NCI-H1048 (cell line): ENCODE measurements around the gene MEFV.
"Not testable (repeated sequence)": the region's sequence is repeated elsewhere in the genome, so short reads cannot be mapped to it uniquely, and the experiment has no call there.

Experiments
- DNase-seq: peaks from one replicate; lab custom pipeline; 2025; lab: John Stamatoyannopoulos, UW

Gene MEFV, protein sequence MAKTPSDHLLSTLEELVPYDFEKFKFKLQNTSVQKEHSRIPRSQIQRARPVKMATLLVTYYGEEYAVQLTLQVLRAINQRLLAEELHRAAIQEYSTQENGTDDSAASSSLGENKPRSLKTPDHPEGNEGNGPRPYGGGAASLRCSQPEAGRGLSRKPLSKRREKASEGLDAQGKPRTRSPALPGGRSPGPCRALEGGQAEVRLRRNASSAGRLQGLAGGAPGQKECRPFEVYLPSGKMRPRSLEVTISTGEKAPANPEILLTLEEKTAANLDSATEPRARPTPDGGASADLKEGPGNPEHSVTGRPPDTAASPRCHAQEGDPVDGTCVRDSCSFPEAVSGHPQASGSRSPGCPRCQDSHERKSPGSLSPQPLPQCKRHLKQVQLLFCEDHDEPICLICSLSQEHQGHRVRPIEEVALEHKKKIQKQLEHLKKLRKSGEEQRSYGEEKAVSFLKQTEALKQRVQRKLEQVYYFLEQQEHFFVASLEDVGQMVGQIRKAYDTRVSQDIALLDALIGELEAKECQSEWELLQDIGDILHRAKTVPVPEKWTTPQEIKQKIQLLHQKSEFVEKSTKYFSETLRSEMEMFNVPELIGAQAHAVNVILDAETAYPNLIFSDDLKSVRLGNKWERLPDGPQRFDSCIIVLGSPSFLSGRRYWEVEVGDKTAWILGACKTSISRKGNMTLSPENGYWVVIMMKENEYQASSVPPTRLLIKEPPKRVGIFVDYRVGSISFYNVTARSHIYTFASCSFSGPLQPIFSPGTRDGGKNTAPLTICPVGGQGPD

DNA sequence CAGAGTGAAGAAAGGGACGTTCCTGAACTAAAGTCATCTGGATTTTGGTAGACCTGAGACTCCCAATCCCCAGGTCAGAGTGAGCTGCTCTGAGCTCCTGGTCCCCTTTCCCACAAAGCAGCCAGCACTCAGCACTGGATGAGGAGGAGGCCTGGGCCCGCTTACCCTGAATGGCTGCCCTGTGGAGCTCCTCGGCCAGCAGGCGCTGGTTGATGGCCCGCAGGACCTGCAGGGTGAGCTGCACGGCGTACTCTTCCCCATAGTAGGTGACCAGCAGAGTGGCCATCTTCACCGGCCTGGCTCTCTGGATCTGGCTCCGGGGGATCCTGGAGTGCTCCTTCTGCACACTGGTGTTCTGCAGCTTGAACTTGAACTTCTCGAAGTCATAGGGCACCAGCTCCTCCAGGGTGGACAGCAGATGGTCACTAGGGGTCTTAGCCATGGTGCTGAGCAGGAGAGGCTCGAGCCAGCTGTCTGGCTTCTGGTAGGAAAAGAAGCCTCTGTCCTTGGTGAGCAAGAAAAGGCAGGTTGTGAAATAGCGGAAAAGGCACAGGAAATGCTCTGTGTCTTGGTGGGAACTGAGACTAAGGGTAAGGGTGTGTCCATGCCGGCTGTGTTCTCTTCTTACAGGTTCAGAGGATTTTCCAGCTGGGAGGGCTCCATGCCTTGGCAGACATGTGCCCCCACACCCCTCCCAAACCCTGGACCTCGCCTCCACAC is at the start of gene MEFV:
TSS of gene MEFV (minus strand) at position 488 of the 720 bp plus-strand sequence. CDS start at position 442, 46 bp downstream.
- DNase-seq, result no peak

DNA sequence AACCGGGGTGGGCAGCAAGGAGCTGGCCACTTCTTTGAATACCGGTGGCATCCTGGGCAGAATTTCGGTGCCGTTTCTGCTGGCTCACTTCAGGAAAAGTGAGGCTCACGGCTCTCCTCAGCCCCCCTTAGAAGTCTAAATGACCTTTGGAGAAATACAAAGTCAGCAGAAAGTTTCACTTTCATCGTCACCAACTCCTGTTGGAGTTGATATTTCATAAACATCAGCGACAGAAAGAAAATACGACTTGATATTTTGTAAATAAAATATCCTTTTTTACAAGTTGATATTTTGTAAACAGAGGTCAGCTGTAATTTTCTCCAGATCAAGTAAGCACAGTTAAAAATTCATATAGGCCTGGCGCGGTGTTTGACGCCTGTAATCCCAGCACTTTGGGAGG is 49.6 kb upstream of the MEFV start:
- DNase-seq, result no peak

DNA sequence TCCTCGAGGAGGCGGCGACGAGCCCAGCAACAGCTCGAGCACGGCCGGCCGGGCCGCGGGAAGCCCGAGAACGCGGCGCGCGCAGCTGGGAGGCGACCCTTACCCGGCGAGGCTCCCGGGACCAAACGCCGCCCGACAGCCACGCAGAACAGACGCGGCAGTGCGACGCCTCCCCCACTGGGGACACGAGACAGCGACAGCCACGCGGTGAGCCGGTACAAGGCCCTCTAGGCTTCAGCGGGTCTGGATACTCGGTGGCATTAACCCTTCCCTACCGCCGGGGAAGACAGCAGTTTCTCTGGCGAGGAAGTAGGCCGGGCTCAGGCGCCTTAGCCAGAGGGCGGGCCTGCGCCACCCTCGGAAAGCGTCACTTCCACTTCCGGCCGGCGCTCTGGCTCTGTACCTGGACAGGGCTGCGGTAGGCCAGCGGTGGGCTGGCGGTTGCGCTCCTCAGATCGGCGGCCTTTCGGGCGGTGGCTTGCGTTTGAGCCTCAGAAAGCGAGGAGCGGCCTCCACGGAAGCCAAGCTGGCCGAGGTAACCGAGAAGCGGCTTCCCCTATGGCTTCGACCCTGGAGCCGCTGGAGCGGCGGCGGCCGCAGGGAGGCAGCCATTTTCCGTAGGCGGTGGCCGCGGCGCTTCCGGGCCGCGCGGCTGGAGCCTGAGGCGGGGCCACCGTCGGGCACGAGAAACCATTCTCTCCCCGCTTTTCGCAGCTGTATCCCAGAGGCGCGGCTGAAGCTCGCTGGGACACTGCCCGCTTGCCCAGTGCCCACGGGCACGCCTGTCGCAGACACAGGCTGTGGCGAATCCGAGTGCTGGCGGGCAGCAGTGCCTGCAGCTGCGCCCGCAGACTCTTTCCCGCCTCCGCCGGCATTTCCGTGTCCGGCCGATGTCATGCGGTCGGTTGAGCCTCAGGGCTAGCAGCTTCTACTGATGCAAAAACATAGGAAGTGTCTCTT is 49.0 kb upstream of the MEFV start, which contains the start of the genes TIGD7 and ZNF75A:
TSS of gene TIGD7 (minus strand) at position 322 of the 960 bp plus-strand sequence. CDS start 4,816 bp downstream, outside the sequence.
TSS of gene ZNF75A (plus strand) at position 389 of the 960 bp plus-strand sequence. CDS start 2,932 bp downstream, outside the sequence.
- DNase-seq, result no peak

GRCh38 chr16:3304370-3304769 is 47.9 kb upstream of the MEFV start:
- no peak for DNase-seq

- DNase-seq, result no peak
Measured at GRCh38 chr16:3295783-3296182, 39.4 kb upstream of the MEFV start.

- DNase-seq, result no peak
Measured at GRCh38 chr16:3295209-3295608, 38.8 kb upstream of the MEFV start.

GRCh38 chr16:3292604-3293003 is 36.2 kb upstream of the MEFV start:
- no peak for DNase-seq

DNA sequence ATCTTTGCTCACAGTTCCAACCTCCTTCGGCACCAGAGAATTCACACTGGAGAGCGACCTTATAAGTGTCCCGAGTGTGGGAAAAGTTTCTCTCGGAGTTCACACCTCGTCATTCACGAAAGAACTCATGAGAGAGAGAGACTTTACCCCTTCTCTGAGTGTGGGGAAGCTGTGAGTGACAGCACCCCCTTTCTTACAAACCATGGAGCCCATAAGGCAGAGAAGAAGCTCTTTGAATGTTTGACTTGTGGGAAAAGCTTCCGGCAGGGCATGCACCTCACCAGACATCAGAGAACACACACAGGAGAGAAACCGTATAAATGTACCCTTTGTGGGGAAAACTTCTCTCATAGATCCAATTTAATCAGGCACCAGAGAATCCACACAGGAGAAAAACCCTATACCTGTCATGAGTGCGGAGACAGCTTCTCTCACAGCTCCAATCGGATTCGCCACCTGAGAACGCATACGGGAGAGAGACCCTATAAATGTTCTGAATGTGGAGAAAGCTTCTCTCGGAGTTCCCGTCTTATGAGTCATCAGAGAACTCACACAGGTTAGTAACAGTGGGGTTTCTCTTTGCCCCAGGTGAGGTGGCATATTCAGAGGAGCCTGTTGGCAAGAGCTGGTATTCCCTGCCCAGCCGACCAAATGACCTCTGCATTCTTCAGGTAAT is 33.7 kb upstream of the MEFV start:
- no peak for DNase-seq

- no peak for DNase-seq
Measured at GRCh38 chr16:3285131-3285530, 28.7 kb upstream of the MEFV start.

- DNase-seq, result no peak
Measured at GRCh38 chr16:3283543-3284447, 27.4 kb upstream of the MEFV start.

- peak; percentile 82 for DNase-seq
Measured at GRCh38 chr16:3282730-3283542, 26.5 kb upstream of the MEFV start, which contains the start of gene ZNF263. ZNF263 (plus strand) TSS chr16:3283491; CDS start chr16:3283819, 328 bp downstream.

GRCh38 chr16:3282103-3282729 is 25.8 kb upstream of the MEFV start:
- DNase-seq, result no peak

GRCh38 chr16:3281222-3281820 is 24.9 kb upstream of the MEFV start:
- DNase-seq, result no peak

DNA sequence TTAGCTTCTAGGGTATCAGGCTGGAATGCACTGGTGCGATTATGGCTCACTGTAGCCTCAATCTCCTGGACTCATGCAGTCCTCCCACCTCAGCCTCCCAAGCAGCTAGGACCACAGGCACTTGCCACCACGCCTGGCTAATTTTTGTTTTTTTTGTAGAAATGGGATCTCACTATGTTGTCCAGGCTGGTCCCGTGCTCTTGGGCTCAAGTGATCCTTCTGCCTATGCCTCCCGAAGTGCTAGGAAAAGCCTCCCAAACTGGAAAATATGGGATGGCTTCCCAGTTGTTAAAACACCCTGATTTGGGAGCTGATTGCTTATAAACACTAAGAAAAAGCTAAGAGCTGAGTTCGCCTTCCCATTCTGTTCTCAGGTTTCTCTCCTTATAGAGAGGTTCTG is 20.2 kb upstream of the MEFV start:
- no peak for DNase-seq

DNA sequence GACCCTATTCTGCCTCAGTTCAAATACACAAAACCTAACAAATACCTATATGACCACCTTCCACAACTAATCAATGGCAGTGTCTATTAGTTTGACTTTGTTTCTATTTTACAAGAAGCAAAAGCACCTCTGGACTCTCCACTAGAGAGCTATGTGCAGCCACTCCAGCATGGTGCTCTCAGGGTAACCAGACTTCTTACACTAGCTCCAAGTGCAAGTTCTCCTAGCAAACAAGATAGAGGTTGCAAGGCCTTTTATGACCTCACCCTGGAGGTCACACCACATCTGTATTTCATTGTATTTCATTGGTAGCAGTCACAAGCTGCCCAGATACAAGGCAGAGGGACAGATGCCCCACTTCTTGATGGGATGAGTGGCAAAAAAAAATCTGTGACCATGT is 18.5 kb upstream of the MEFV start:
- no peak for DNase-seq

DNA sequence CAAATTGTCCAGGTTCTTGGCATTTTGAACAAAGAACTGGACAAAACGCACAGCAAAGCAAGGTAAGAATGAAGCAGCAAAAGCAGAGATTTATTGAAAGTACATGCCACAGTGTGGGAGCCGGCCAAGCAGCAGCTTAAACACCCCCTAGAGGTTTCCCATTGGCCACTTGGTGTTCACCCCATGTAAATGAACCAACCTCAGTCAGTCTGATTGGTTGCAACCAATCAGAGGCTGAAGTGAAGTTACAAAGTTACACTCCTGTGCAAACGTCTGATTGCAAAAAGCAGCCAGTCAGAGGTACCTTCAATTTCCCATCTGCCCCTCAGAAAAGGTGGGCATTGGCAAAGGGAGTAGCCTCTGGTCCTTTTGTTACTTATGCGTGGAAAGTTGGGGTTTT is 18.1 kb upstream of the MEFV start:
- DNase-seq, result no peak

- DNase-seq, result not testable (repeated sequence)
Measured at GRCh38 chr16:3271281-3271680, 14.8 kb upstream of the MEFV start.

GRCh38 chr16:3270718-3271117 is 14.3 kb upstream of the MEFV start:
- DNase-seq, result not testable (repeated sequence)
